Endothelial cell of umbilical vein (primary cell): ENCODE data around the gene CASR. TPM values are rescaled to one million over a fixed set of nuclear protein-coding genes. Genes with fewer than 3 reads are reported as not detected.

Experiments
- BruUV-seq: library from RNA; stranded (reverse); fragments of 400-500 nt; replicated peaks from 2 replicates; lab custom pipeline; 2021; lab: Mats Ljungman, UMichigan
- CTCF ChIA-PET: fragments of 300-600, 350-600 bp; sonication (Branson Sonifier 250); formaldehyde crosslinking; loops from one replicate; lab custom pipeline; 2021; ENCODE audit warnings: antibody characterized with exemption, inconsistent platforms; lab: Charles Lee
- POLR2A ChIA-PET: fragments of 300-600, 350-600 bp; sonication (Branson Sonifier 250); formaldehyde crosslinking; loops from one replicate; lab custom pipeline; 2021; ENCODE audit warnings: antibody characterized with exemption, inconsistent platforms; lab: Charles Lee
- DNase-seq: peaks from one replicate; pipeline ENCODE4 v3.0.0-alpha.2; 2011; ENCODE audit warnings: low read depth, low spot score
- FAIRE-seq: peaks from 2 replicates; lab custom pipeline; 2011; peaks lifted over from hg19 to GRCh38; lab: Jason Lieb, UNC
- H2AFZ ChIP-seq: 2 replicates; pipeline ENCODE4 v1.6.0; 2012; ENCODE audit warnings: low read depth, low read length, control low read depth, inconsistent platforms
- H3K27ac ChIP-seq: 2 replicates; pipeline ENCODE4 v1.5.1; 2011; ENCODE audit warnings: low read depth, mild to moderate bottlenecking, control low read depth, low read length, moderate library complexity; ENCODE audit not compliant: insufficient read depth
- H3K27me3 ChIP-seq, 2 experiments: 2 replicates each; pipeline versions ENCODE4 v1.6.0 to v1.6.1; 2011; ENCODE audit warnings: low read length in 2 of 2, mixed read lengths in 1 of 2; ENCODE audit not compliant: control insufficient read depth in 2 of 2, insufficient read depth in 2 of 2
- H3K36me3 ChIP-seq, 2 experiments: 2 replicates in 1 of 2; 3 replicates in 1 of 2; pipeline ENCODE4 v1.5.1; 2011; ENCODE audit warnings: low read length in 2 of 2, mild to moderate bottlenecking in 1 of 2, moderate library complexity in 1 of 2; ENCODE audit not compliant: control insufficient read depth in 2 of 2, insufficient read depth in 2 of 2; ENCODE audit errors: extremely low read depth in 1 of 2
- H3K4me1 ChIP-seq: 3 replicates; pipeline ENCODE4 v1.5.1; 2011; ENCODE audit warnings: mild to moderate bottlenecking, low read length; ENCODE audit not compliant: control insufficient read depth, insufficient read depth; ENCODE audit errors: extremely low read depth
- H3K4me2 ChIP-seq: 2 replicates; pipeline ENCODE4 v1.6.1; 2011; ENCODE audit warnings: low read length, control low read depth, mixed read lengths; ENCODE audit not compliant: insufficient read depth
- H3K4me3 ChIP-seq, 3 experiments: fragments of 200-600 bp in 1 of 3; sonication (generic), shearing (Covaris generic) in 1 of 3; replicated peaks in 1 of 3; 2 replicates each; pipeline ENCODE4 v1.5.1; 2011 to 2016; ENCODE audit warnings: control low read depth in 3 of 3, low read length in 3 of 3, mild to moderate bottlenecking in 2 of 3, inconsistent platforms in 1 of 3, low read depth in 1 of 3, moderate library complexity in 1 of 3; ENCODE audit not compliant: insufficient read depth in 1 of 3
- H3K79me2 ChIP-seq: 2 replicates; pipeline ENCODE4 v1.6.0; 2012; ENCODE audit warnings: low read length, inconsistent platforms; ENCODE audit not compliant: control insufficient read depth, insufficient read depth
- H3K9ac ChIP-seq: replicated peaks from 2 replicates; pipeline ENCODE3; 2011; ENCODE audit warnings: low read length, control low read depth; ENCODE audit not compliant: insufficient read depth; ENCODE audit errors: extremely low read depth
- H3K9me1 ChIP-seq: replicated peaks from 3 replicates; pipeline ENCODE4 v1.6.0; 2011; ENCODE audit warnings: mild to moderate bottlenecking, low read length; ENCODE audit not compliant: control insufficient read depth, insufficient read depth; ENCODE audit errors: extremely low read depth
- H3K9me3 ChIP-seq: replicated peaks from 2 replicates; pipeline ENCODE4 v1.5.1; 2012; ENCODE audit warnings: low read length, inconsistent platforms; ENCODE audit not compliant: control insufficient read depth, insufficient read depth
- H4K20me1 ChIP-seq: replicated peaks from 2 replicates; pipeline ENCODE3; 2011; ENCODE audit warnings: mild to moderate bottlenecking, low read length; ENCODE audit not compliant: control insufficient read depth, insufficient read depth; ENCODE audit errors: extremely low read depth
- EZH2 ChIP-seq: IDR thresholded peaks from 2 replicates; pipeline ENCODE4 v1.6.1; 2012; ENCODE audit warnings: borderline replicate concordance, low read depth, mild to moderate bottlenecking, moderate library complexity, low read length, inconsistent platforms; ENCODE audit not compliant: severe bottlenecking
- FOS ChIP-seq: IDR thresholded peaks from 2 replicates; pipeline ENCODE4 v1.6.1; 2011; ENCODE audit warnings: mild to moderate bottlenecking, low read length, moderate library complexity, borderline replicate concordance; ENCODE audit not compliant: insufficient read depth
- GATA2 ChIP-seq: IDR thresholded peaks from 2 replicates; pipeline ENCODE4 v1.7.0; 2011; ENCODE audit warnings: low read depth, mild to moderate bottlenecking, moderate library complexity, mixed read lengths, low read length; ENCODE audit not compliant: insufficient read length, insufficient read depth
- JUN ChIP-seq: IDR thresholded peaks from 2 replicates; pipeline ENCODE4 v1.6.1; 2011; ENCODE audit warnings: borderline replicate concordance, low read depth; ENCODE audit not compliant: insufficient read length, insufficient read depth
- MYC ChIP-seq: IDR thresholded peaks from one replicate; pipeline ENCODE4 v1.6.1; 2011; ENCODE audit warnings: mild to moderate bottlenecking, low read depth, low read length
- POLR2A ChIP-seq: IDR thresholded peaks from 2 replicates; pipeline ENCODE4 v1.6.1; 2012; ENCODE audit warnings: low read depth, mild to moderate bottlenecking, control low read depth, low read length
- POLR2AphosphoS5 ChIP-seq: IDR thresholded peaks from 2 replicates; pipeline ENCODE4 v1.6.1; 2012; ENCODE audit warnings: low read depth, mild to moderate bottlenecking, control low read depth, low read length, moderate library complexity; ENCODE audit not compliant: insufficient read depth
- dilution Hi-C: fragments of 300-500 bp; cut with MboI; formaldehyde crosslinking; loops from one replicate; pipeline ENCODE4 v1.15.0; 2019; ENCODE audit warnings: low sequenced_read_pairs; ENCODE audit not compliant: extremely low pct_ligation_motif_present
- intact Hi-C: fragments of 100-400 bp; cut with micrococcal nuclease; formaldehyde crosslinking; loops from one replicate; pipeline ENCODE4 v1.10.0; 2022
- polyA plus RNA-seq, 4 experiments: library from polyadenylated mRNA; depleted of rRNA in 3 of 4; stranded (reverse) in 3 of 4; unstranded in 1 of 4; fragments of >200 nt; gene quantifications; 2 replicates each; pipeline versions ENCODE4 v1.2.1 to v1.2.3, GENCODE V29; 2011 to 2012; ENCODE audit warnings: missing spikeins in 1 of 4
- total RNA-seq: library from RNA; stranded (reverse); gene quantifications from 2 replicates; pipeline ENCODE4 v1.2.3, GENCODE V29; 2021
- TF ChIP-seq, protein P1 (sequence below): IDR thresholded peaks from 2 replicates; pipeline ENCODE4 v1.6.1; 2011; ENCODE audit not compliant: insufficient read depth, insufficient read length
- TF ChIP-seq, protein P2 (sequence below), 2 donors: IDR thresholded peaks; 1 replicate in 1 of 2; 2 replicates in 1 of 2; pipeline ENCODE4 v1.5.1; 2011; ENCODE audit warnings: low read length in 2 of 2, mild to moderate bottlenecking in 2 of 2, moderate library complexity in 2 of 2, control low read depth in 1 of 2, inconsistent platforms in 1 of 2, low read depth in 1 of 2; ENCODE audit not compliant: insufficient read depth in 1 of 2; ENCODE audit errors: extremely low read depth in 1 of 2

Gene CASR
- total and polyA plus RNA-seq, 2 donors (not counting 3 experiments of a cell fraction or from before 2014, with no cell fraction given): not detected

DNA sequence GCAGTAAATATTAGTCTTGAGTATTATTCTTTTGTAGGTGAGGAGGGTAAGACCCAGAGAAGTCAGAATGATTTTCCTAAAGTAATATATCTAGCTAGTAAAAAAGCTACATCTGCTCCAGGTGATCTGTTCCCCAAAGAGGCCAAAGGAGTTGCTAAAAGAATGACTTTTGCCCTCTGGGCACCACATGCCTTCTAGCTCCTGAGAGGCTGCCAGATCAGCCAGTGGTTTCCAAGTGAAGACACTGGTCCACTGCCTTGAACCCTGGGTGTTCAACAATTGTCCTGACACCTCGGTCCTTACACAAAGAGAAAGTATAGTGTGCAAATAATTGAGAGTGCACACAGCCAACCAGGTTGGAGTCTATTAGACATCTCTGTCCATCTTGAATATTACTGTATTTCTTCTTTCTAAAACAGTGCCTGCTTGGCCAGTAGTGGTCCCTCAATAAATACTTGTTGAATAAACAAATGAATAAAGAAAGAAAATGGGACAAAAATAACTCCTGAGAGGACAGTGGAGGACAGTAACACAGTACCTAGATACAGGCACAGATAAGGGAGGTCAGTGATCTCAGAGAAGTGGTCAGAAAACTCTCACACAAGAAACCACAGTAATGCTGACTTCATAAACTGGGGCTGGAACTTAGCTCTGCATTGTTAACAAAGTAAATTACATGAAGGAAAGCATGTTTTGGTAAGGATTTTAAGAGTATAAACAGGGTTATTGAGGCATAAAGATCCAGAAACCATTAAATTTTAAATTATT, 85.0 kb downstream of the CASR start:
- FAIRE-seq: no peak
- CTCF ChIA-PET: interaction anchor here (1.0 kb wide), 1 partner anchor 10 kb away, joined by 3 read pairs; no protein-coding TSS in a partner anchor
- no peaks in the 10 kb centered on the region for H4K20me1 ChIP-seq

More for the DNA sequence above, 85.0 kb downstream of the CASR start:
- H3K9ac ChIP-seq: no peak overlapping the region
- H3K27me3 ChIP-seq: peaks cover 5 to 8% of the 10 kb centered on the region in 2 experiments
- H3K4me1 ChIP-seq: no peaks in the 10 kb centered on the region
- dilution Hi-C loops (no loop called here), intact Hi-C loops (no loop called here)
- DNase-seq: no peak
- H3K4me3 ChIP-seq: no peak overlapping the region
- TF ChIP-seq, protein P1, sequence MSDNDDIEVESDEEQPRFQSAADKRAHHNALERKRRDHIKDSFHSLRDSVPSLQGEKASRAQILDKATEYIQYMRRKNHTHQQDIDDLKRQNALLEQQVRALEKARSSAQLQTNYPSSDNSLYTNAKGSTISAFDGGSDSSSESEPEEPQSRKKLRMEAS: no peak
- TF ChIP-seq, protein P2, sequence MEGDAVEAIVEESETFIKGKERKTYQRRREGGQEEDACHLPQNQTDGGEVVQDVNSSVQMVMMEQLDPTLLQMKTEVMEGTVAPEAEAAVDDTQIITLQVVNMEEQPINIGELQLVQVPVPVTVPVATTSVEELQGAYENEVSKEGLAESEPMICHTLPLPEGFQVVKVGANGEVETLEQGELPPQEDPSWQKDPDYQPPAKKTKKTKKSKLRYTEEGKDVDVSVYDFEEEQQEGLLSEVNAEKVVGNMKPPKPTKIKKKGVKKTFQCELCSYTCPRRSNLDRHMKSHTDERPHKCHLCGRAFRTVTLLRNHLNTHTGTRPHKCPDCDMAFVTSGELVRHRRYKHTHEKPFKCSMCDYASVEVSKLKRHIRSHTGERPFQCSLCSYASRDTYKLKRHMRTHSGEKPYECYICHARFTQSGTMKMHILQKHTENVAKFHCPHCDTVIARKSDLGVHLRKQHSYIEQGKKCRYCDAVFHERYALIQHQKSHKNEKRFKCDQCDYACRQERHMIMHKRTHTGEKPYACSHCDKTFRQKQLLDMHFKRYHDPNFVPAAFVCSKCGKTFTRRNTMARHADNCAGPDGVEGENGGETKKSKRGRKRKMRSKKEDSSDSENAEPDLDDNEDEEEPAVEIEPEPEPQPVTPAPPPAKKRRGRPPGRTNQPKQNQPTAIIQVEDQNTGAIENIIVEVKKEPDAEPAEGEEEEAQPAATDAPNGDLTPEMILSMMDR (IDR thresholded peaks at IDR 0.05; ENCODE audit: extremely low read depth in 1 of 2, insufficient read depth in 1 of 2, low read depth in 1 of 2, low read length in 2 of 2): no peak
- TF ChIP-seq POLR2A (no peak), MYC (no peak), EZH2 (no peak), FOS (no peak), POLR2AphosphoS5 (no peak), GATA2 (no peak), JUN (no peak)
- POLR2A ChIA-PET: no interaction called here
- H3K36me3 ChIP-seq: no peaks in the 10 kb centered on the region
- H3K27ac ChIP-seq: no peak overlapping the region
- no peak overlapping the region for H2AFZ ChIP-seq
- H3K4me2 ChIP-seq: no peak overlapping the region
- no peaks in the 10 kb centered on the region for H3K9me1 ChIP-seq
- no peaks in the 10 kb centered on the region for H3K79me2 ChIP-seq
- H3K9me3 ChIP-seq: no peaks in the 10 kb centered on the region
- BruUV-seq: no TSS peak
